COR-L47 (cell line): Measurements from ENCODE around the gene ZNF436.

Experiments used
- DNase-seq: peaks from one replicate; lab custom pipeline; 2025; lab: John Stamatoyannopoulos, UW

The ZNF436 gene

GRCh38 chr1:23369335-23370013 is at the start of gene ZNF436:
ZNF436 (minus strand) TSS chr1:23369836; CDS start chr1:23368005, 1,831 bp downstream.
- DNase-seq: peak; percentile 94

- no peak for DNase-seq
These were observed 49.5 kb upstream of the ZNF436 start for GRCh38 chr1:23419180-23419579.

GRCh38 chr1:23417570-23417969 is 47.9 kb upstream of the ZNF436 start:
- DNase-seq: no peak

GRCh38 chr1:23416964-23417363 is 47.3 kb upstream of the ZNF436 start:
- DNase-seq: no peak

- DNase-seq: no peak
These were observed 39.2 kb upstream of the ZNF436 start for GRCh38 chr1:23408797-23409290.

- no peak for DNase-seq
These were observed 37.5 kb upstream of the ZNF436 start for GRCh38 chr1:23407016-23407630.

GRCh38 chr1:23405946-23406345 is 36.3 kb upstream of the ZNF436 start:
- no peak for DNase-seq

- peak; percentile 98 for DNase-seq
These were observed 34.3 kb upstream of the ZNF436 start for GRCh38 chr1:23403735-23404486.

GRCh38 chr1:23403355-23403734 is 33.7 kb upstream of the ZNF436 start:
- DNase-seq: no peak

GRCh38 chr1:23403038-23403336 is 33.4 kb upstream of the ZNF436 start:
- DNase-seq: no peak

- DNase-seq: no peak
These were observed 32.8 kb upstream of the ZNF436 start for GRCh38 chr1:23402286-23403037.

- no peak for DNase-seq
These were observed 31.7 kb upstream of the ZNF436 start for GRCh38 chr1:23401313-23401712.

- no peak for DNase-seq
These were observed 30.9 kb upstream of the ZNF436 start for GRCh38 chr1:23400324-23401114.

- DNase-seq: no peak
These were observed 29.6 kb upstream of the ZNF436 start for GRCh38 chr1:23399229-23399628.

GRCh38 chr1:23397908-23398307 is 28.3 kb upstream of the ZNF436 start:
- DNase-seq: no peak

GRCh38 chr1:23396380-23396779 is 26.7 kb upstream of the ZNF436 start:
- DNase-seq: no peak

GRCh38 chr1:23395849-23396248 is 26.2 kb upstream of the ZNF436 start:
- no peak for DNase-seq

- no peak for DNase-seq
These were observed 25.6 kb upstream of the ZNF436 start for GRCh38 chr1:23395154-23395724.

- no peak for DNase-seq
These were observed 25.0 kb upstream of the ZNF436 start for GRCh38 chr1:23394684-23395083.

GRCh38 chr1:23394181-23394580 is 24.5 kb upstream of the ZNF436 start:
- DNase-seq: no peak

GRCh38 chr1:23393706-23394105 is 24.1 kb upstream of the ZNF436 start:
- no peak for DNase-seq
